AG10803 (cell line): ENCODE results near the gene VAV2.

Experiments used
- DNase-seq: peaks from one replicate; pipeline ENCODE4 v3.0.0; 2010; ENCODE audit warnings: low read depth
- H3K4me3 ChIP-seq: 2 replicates; pipeline ENCODE4 v1.5.1; 2011; ENCODE audit warnings: mild to moderate bottlenecking, low read length, control low read depth
- CTCF ChIP-seq: conservative IDR thresholded peaks from 2 replicates; pipeline ENCODE4 v1.5.1; 2011; ENCODE audit warnings: mild to moderate bottlenecking, low read length, control low read depth, inconsistent platforms

VAV2 gene

GRCh38 chr9:133876836-133877235 lies 115.3 kb downstream of the VAV2 start:
- TF ChIP-seq CTCF = no peak
- H3K4me3 ChIP-seq = no peak overlapping the region
- DNase-seq = no peak

GRCh38 chr9:133876144-133876543 lies 116.0 kb downstream of the VAV2 start:
- no peak for DNase-seq
- peak; percentile 18 for TF ChIP-seq CTCF
- H3K4me3 ChIP-seq = no peak overlapping the region

GRCh38 chr9:133875131-133875530 lies 117.0 kb downstream of the VAV2 start:
- H3K4me3 ChIP-seq = no peak overlapping the region
- no peak for TF ChIP-seq CTCF
- DNase-seq = no peak

- TF ChIP-seq CTCF = no peak
- H3K4me3 ChIP-seq = no peak overlapping the region
Observed at GRCh38 chr9:133874659-133875058, 117.5 kb downstream of the VAV2 start.

GRCh38 chr9:133874060-133874657 lies 118.0 kb downstream of the VAV2 start:
- peak; percentile 45 for DNase-seq
- TF ChIP-seq CTCF = no peak
- H3K4me3 ChIP-seq = no peak overlapping the region

More at GRCh38 chr9:133874659-133875058, 117.5 kb downstream of the VAV2 start:
- no peak for DNase-seq

- TF ChIP-seq CTCF = no peak
- no peak for DNase-seq
Observed at GRCh38 chr9:133873461-133873891, 118.6 kb downstream of the VAV2 start.

GRCh38 chr9:133873009-133873408 lies 119.1 kb downstream of the VAV2 start:
- TF ChIP-seq CTCF = no peak
- no peak overlapping the region for H3K4me3 ChIP-seq
- no peak for DNase-seq

More at GRCh38 chr9:133873461-133873891, 118.6 kb downstream of the VAV2 start:
- no peak overlapping the region for H3K4me3 ChIP-seq
